GM18868 (cell line): ENCODE results near the gene KANK4.

ENCODE experiments used
- ATAC-seq: cut with Tn5 transposase; IDR thresholded peaks from one replicate; pipeline ENCODE4 v1.9.1; 2021; ENCODE audit warnings: mild to moderate bottlenecking, moderate library complexity; ENCODE audit not compliant: unreplicated experiment

KANK4 gene

DNA sequence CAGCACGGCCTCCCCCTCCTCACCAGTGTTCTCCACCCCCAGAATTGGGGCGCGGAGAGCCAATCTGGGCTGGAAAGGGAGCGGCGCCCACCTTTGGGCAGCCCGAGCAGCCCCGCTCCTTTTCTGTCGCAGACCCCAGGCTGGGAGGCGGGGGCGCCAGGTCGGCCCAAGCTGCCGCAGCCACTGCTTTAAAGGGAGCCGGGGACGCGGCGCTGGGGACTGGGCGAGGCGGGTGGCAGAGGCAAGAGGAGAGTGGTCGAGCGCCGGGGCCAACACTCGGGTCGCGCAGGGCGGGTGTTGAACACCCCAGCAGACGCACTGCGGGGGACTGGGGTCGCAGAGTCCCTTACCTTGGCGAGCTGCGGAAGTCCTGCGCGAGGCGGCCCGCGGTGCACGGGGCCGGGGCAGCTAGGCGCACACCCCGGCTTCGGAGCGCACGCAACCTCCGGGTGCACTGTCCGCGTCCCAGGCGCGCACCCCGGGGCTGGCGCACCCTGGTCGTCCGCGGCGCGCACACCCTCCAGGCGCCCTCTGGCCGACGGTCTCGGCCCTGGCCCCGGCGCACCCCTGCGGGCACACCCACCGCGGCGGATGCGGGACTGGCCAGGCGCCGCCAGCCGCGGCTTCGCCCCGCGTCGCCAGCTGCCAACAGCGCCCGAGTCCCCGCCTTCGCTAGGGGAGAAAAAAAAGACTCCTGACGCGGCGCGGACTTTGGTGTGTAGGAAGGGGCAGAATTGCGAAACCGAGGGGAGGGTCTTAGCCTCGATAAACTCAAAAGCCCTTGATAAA, at the start of gene KANK4:
KANK4 (minus strand) TSS at position 679 of the 789 bp plus-strand sequence. CDS start 37,870 bp downstream, outside the sequence.
- no peak for ATAC-seq

- no peak for ATAC-seq
These were observed 49.8 kb upstream of the KANK4 start for GRCh38 chr1:62368989-62369388.

- no peak for ATAC-seq
These were observed 47.8 kb upstream of the KANK4 start for GRCh38 chr1:62367005-62367557.

DNA sequence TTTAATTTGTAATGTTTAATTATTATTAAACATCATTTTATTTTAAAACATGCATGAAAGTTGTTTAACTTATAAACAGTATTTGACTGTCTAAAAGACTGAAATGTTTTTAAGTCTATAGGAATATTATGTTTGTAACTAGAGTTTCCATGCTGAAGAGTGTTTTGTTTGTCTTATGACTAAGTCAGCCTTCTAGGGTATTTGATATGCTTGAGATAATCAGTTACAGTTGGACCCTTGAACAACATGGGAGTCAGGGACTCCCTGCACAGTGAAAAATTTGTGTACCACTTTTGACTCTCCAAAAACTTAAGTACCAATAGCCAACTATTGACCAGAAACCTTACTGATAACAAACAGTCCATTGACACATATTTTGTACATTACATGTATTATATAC, 45.5 kb upstream of the KANK4 start:
- ATAC-seq = no peak

- no peak for ATAC-seq
These were observed 43.7 kb upstream of the KANK4 start for GRCh38 chr1:62362926-62363325.

- no peak for ATAC-seq
These were observed 43.1 kb upstream of the KANK4 start for GRCh38 chr1:62362061-62362917.

GRCh38 chr1:62361431-62361830, 42.2 kb upstream of the KANK4 start:
- ATAC-seq = no peak

DNA sequence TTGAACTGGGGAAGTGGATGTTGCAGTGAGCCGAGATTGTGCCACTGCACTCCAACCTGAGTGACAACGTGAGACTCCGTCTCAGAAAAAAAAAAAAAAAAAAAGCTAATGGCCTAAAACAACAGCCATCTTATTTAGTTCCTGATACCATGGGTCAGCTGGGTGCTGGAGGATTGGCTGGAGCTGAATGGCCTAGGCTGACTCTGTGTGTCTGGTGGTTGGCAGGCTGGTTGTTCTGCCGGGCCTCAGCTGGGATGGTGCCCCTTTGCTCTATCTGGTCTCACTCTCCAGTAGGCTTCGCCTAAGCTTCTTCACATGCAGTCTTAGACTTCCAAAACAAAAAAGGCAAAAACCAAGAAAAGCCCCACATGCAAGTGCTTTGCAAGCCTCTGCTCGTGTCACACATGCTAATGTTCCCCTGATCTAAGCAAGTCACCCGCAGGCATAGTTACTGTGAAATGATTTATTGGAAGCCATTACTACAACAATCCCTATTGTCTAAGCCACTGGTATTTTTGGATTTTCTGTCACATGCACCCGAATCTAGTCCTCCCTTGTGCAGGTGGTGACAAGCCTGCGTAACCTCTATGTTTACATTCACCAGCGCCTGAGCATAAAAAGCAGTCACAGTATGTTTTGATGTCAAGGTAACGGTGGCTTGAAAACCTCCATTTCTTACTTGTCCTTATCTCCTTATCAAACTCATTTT, 39.6 kb upstream of the KANK4 start:
- no peak for ATAC-seq

- ATAC-seq = no peak
These were observed 38.7 kb upstream of the KANK4 start for GRCh38 chr1:62357916-62358315.

DNA sequence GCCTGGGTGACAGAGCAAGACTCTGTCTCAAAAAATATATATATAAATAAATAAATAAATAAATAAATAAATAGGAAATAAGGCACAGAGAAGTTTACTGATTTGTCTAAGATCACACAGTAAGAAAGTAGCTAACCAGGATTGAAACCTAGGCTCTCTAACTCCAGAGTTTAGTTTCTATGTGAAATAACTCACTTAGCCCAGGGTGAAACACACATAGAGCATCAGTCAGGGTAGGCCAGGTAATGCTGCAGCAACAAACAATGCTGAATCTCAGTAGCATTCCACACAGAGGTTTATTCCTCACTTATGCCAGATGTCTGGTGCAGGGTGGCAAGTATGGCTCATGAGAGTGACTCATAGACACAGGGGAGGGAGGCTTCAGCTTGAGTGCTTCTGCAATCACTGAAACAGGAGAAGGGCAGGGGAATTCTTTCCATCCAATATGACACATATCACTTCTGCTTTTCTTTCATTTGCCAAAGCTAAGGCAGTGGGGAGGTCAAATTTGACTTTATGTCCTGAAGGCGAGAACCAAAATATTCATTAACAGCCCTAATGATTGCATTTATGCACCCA, 37.1 kb upstream of the KANK4 start:
- ATAC-seq = peak; percentile 95

DNA sequence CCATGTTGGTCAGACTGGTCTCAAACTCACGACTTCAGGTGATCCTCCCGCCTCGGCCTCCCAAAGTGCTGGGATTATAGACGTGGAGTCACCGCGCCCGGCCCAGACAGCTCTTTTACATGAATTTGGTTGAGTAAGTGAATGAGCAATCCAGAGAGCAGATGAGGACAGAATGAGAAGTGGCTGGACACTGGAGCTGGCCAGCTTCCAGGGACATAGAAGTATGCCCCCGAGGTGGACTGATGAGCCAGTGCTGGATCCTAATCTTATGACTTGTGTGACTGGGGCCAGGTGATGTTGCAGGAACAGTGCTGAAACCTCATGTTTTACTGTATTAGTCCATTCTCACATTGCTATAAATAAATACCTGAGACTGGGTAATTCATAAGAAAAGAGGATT, 35.9 kb upstream of the KANK4 start:
- ATAC-seq = no peak

- no peak for ATAC-seq
These were observed 34.6 kb upstream of the KANK4 start for GRCh38 chr1:62353853-62354252.

- ATAC-seq = no peak
These were observed 33.2 kb upstream of the KANK4 start for GRCh38 chr1:62352387-62352786.

- no peak for ATAC-seq
These were observed 30.4 kb upstream of the KANK4 start for GRCh38 chr1:62349470-62350233.

- no peak for ATAC-seq
These were observed 27.7 kb upstream of the KANK4 start for GRCh38 chr1:62346886-62347285.

DNA sequence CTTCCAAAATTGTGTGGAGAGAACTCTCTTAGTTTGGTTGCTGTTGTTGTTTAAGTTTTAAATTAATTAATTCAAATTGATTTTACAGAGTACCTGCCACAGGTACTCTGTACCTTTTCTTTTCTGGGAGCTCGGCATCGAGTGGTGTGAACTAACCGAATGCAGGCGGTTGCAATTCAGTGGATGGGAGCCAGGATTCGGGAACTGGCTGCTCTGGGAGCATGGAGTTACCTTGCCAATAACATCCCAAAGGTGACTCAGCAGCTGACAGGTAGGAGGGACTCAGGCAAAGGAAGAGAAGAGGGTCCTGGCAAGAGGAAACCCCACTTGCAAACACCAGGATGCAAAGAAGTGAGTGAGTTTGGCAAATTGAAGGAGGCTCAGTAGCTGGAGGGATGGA, 24.7 kb upstream of the KANK4 start:
- no peak for ATAC-seq

- ATAC-seq = no peak
These were observed 23.0 kb upstream of the KANK4 start for GRCh38 chr1:62342270-62342669.

DNA sequence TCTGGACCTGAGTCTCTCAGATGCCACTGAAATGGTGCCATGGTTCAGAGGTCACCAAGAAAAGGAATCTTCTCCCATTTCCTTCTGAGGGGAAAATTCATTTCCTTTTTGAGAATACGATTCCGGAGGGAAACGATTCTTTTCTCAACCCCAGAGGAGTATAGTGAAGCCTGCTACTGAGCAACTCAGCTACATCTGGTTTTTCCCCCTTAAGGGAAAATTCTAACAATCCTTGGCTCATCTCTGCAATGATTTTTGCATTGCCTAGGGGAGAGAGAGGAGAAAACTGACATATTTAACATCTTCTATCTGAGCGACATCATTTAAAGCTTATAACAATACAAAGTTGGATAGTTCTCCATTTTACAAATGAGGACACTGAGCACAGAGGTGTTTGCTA, 22.4 kb upstream of the KANK4 start:
- no peak for ATAC-seq

GRCh38 chr1:62341089-62341488, 21.9 kb upstream of the KANK4 start:
- no peak for ATAC-seq
